Activated effector memory CD4-positive, alpha-beta T cell treated with Interleukin-2 at 50 U/mL for 16 hours (primary cell): Measurements from ENCODE around the gene SAP30.

ENCODE experiments used
- DNase-seq: peaks from one replicate; pipeline ENCODE4 v3.0.0-alpha.2; 2020

SAP30 gene

DNA sequence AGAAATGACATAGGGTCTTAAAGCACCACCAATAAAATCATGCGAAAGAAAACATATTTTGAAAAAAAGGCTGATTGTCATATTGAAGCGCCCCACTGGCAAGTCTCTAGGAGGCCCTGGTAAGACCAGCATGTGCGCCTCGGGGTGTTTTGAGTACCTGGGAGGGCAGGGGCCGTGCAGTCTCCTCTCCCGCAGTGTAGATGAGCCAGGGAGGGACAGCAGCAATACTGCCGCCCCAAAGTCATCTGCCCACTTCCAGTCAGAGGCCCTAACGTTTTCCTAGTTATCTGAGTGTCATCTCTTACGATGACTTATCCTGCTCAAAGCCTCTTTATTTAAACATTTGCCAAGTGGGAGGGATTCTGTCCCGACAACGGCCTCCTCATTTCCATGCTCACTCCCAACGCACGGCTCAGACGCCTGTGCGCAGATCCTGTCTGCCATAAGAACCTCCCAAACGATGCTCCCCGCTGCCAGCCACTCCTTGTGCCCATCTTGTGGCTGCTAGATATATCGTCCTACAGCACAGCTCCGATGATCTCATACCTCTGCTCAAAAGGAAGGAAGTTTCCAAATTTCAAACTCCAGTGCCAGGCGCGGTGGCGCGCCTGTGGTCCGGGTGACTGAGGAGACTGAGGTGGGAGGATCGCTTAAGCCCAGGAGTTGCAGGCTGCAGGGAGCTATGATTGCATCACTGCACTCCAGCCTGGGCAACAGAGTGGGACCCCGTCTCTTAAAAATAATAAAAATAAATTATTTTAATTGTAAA lies 45.3 kb downstream of the SAP30 start:
- DNase-seq, result no peak

- no peak for DNase-seq
Observed at GRCh38 chr4:173417833-173418232, 47.1 kb downstream of the SAP30 start.

- no peak for DNase-seq
Observed at GRCh38 chr4:173418639-173419038, 47.9 kb downstream of the SAP30 start.

DNA sequence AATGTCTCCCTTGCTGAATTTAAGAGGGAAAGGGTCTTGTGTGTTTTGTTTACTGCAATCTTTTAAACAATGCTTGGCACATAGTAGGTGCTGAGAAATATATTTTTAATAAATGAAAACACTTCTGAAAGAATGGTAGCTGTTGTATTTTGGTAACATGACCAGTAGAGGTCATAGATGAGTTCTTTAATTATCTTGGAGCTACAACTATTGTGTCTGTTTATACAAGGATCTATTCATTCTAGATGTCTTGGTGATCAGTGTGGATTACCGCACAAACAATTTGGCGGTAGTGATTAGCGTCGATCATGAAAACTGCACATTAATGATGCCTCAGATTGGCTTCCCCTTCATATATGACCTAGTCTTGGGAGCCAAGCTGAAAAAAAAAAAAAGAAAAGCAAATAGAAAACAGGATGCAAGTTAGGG lies 49.6 kb downstream of the SAP30 start:
- no peak for DNase-seq

DNA sequence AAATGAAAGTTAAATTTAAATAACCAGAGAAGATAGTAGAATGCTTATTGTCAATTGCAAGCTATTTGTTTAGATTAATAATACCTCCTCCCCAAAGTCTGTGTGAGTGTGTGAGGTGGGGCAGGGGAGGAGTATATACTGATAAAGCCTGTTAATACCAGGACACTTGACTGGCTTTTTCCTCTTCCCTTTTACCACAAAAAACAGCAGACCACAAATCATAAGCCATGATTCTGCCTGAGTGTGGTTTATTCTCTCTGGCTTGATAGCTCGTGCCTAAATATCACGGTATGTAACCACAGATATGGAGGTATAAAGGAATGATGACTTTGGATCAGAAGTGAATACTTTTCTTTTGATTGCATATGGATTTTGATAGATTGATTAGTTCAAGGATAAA lies 50.0 kb downstream of the SAP30 start:
- no peak for DNase-seq

GRCh38 chr4:173424899-173425805 lies 54.4 kb downstream of the SAP30 start:
- no peak for DNase-seq

- DNase-seq, result no peak
Observed at GRCh38 chr4:173426064-173426463, 55.3 kb downstream of the SAP30 start.
